ENCODE results near the gene WDR91.

DNA sequence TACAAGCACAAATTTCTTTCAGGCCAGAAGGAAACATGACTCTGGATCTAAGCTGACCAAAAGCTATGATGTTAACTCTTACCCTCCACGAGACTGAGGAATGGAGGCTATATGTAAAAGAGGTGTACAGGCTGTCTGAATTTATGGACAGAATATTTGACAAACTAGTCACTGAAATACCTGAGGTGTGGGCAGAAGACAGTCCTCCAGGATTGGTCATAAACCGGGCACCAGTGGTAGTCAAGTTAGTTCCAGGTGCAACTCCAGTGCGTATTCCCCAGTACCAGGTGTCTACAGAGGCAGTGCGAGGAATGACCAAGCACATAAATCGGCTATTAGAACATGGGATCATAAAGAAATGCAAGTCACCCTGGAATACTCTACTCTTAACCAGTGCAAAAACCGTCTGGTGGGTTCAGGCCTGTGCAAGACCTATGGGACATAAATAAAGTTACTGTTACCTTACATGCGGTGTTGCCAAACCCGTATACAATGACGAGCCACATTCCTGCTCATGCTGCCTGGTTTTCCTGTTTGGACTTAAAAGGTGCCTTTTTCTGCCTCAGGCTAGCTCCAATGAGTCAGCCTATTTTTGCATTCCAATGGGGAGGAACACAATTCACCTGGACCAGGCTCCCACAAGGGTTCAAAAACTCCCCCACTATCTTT is 34.2 kb downstream of the WDR91 start:
- TF ChIP-seq, protein P1, sequence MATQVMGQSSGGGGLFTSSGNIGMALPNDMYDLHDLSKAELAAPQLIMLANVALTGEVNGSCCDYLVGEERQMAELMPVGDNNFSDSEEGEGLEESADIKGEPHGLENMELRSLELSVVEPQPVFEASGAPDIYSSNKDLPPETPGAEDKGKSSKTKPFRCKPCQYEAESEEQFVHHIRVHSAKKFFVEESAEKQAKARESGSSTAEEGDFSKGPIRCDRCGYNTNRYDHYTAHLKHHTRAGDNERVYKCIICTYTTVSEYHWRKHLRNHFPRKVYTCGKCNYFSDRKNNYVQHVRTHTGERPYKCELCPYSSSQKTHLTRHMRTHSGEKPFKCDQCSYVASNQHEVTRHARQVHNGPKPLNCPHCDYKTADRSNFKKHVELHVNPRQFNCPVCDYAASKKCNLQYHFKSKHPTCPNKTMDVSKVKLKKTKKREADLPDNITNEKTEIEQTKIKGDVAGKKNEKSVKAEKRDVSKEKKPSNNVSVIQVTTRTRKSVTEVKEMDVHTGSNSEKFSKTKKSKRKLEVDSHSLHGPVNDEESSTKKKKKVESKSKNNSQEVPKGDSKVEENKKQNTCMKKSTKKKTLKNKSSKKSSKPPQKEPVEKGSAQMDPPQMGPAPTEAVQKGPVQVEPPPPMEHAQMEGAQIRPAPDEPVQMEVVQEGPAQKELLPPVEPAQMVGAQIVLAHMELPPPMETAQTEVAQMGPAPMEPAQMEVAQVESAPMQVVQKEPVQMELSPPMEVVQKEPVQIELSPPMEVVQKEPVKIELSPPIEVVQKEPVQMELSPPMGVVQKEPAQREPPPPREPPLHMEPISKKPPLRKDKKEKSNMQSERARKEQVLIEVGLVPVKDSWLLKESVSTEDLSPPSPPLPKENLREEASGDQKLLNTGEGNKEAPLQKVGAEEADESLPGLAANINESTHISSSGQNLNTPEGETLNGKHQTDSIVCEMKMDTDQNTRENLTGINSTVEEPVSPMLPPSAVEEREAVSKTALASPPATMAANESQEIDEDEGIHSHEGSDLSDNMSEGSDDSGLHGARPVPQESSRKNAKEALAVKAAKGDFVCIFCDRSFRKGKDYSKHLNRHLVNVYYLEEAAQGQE (IDR thresholded peaks at IDR 0.05; ENCODE audit: low read depth), result no peak
- TF ChIP-seq EP300 (IDR thresholded peaks at IDR 0.05; ENCODE audit: borderline replicate concordance), result no peak
